Measurements from ENCODE around the gene USP49.

GRCh38 chr6:41929924-41930323 is 34.7 kb upstream of the USP49 start:
- TF ChIP-seq POLR2A (IDR thresholded peaks at IDR 0.05) (no peak), CTCF (IDR thresholded peaks at IDR 0.05) (no peak)

Data from heart left ventricle (tissue), 13 donors.